Glomerular visceral epithelial cell (primary cell): ENCODE results near the gene CNTNAP3.
A peak's percentile ranks its signal among the peaks of the same experiment; 100 is the strongest.
"Not testable (repeated sequence)": the region's sequence is repeated elsewhere in the genome, so short reads cannot be mapped to it uniquely, and the experiment has no call there.

Experiments
- DNase-seq: peaks from one replicate; pipeline ENCODE4 v3.0.0-alpha.2; 2016; ENCODE audit errors: extremely low spot score

The CNTNAP3 gene

GRCh38 chr9:39067683-39068082 lies 220.3 kb downstream of the CNTNAP3 start:
- not testable (repeated sequence) for DNase-seq

GRCh38 chr9:39062966-39063365 lies 225.0 kb downstream of the CNTNAP3 start:
- DNase-seq, result not testable (repeated sequence)

- DNase-seq, result not testable (repeated sequence)
Observed at GRCh38 chr9:39054453-39054852, 233.5 kb downstream of the CNTNAP3 start.

GRCh38 chr9:39046833-39047232 lies 241.1 kb downstream of the CNTNAP3 start:
- DNase-seq, result not testable (repeated sequence)

- DNase-seq, result not testable (repeated sequence)
Observed at GRCh38 chr9:39042352-39042803, 245.6 kb downstream of the CNTNAP3 start.

GRCh38 chr9:39041774-39042173 lies 246.2 kb downstream of the CNTNAP3 start:
- not testable (repeated sequence) for DNase-seq

- DNase-seq, result not testable (repeated sequence)
Observed at GRCh38 chr9:39039148-39039547, 248.8 kb downstream of the CNTNAP3 start.

GRCh38 chr9:39038221-39038620 lies 249.7 kb downstream of the CNTNAP3 start:
- not testable (repeated sequence) for DNase-seq

GRCh38 chr9:39033849-39034248 lies 254.1 kb downstream of the CNTNAP3 start:
- DNase-seq, result not testable (repeated sequence)

- peak; percentile 61 for DNase-seq
Observed at GRCh38 chr9:39030204-39031019, 257.6 kb downstream of the CNTNAP3 start.

GRCh38 chr9:39028855-39029254 lies 259.1 kb downstream of the CNTNAP3 start:
- DNase-seq, result not testable (repeated sequence)

GRCh38 chr9:39028168-39028567 lies 259.8 kb downstream of the CNTNAP3 start:
- DNase-seq, result not testable (repeated sequence)

- DNase-seq, result not testable (repeated sequence)
Observed at GRCh38 chr9:39025911-39026588, 261.9 kb downstream of the CNTNAP3 start.
